ENCODE data around the gene RPS6KA1. TPM values are rescaled to one million over a fixed set of nuclear protein-coding genes. Genes with fewer than 3 reads are reported as not detected.
"Not testable (repeated sequence)": the region's sequence is repeated elsewhere in the genome, so short reads cannot be mapped to it uniquely, and the experiment has no call there.

The RPS6KA1 gene
- total RNA-seq, 2 experiments from 2014 or later = 72.2 to 91.0 TPM

DNA sequence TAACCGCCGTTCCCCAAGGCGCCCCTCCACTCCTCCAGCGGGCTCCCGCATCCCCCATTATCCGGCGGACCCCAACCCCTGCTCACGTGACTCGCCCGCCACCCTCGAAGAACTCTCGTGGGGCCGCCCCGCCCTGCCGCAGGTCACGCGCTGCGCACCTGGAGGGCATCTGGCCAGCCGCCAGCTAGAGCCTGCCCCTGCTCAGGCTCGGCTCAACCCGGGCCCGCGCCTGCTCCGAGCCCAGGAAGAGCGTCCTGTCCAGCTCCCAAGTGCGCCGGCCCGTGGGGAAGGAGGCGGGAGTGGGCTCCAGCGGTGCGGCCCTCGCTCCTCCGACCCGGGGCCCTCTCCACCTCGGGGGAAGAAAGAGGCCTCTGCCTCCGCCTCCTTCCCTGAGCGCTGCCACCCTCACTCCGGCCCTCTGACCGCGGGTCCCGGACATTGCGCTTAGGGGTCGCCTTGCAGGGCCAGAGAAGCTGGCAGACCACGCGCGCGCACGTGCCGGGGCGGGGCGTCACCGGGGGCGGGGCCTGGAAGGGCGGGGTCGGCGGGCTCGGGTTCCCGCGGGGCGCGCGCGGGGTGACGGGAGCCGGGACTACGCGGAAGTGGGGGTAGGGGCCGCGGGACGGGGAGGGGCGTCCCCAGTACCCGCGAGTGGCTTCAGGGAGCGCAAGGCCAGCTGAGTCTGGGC lies 28.9 kb upstream of the RPS6KA1 start:
- intact Hi-C loops (cut with micrococcal nuclease; ENCODE audit: unreplicated experiment) = loop anchor here (1.0 to 2.0 kb wide), 4 partner anchors 27 to 288 kb away; no protein-coding TSS in a partner anchor
- H3K36me3 ChIP-seq (ENCODE audit: insufficient read depth, low read length) = no peaks in the 10 kb centered on the region
- ChIA-PET POLR2A (interaction anchor here (0.7 to 2.6 kb wide), 9 partner anchors 17 to 330 kb away, joined by 3 to 12 read pairs (median 4); partner anchors contain the start of gene PIGV), CTCF (ENCODE audit: unreplicated experiment) (interaction anchor here (1.3 to 1.5 kb wide), 3 partner anchors 11 to 41 kb away, joined by 3 to 4 read pairs (median 3); no protein-coding TSS in a partner anchor)
- no peaks in the 10 kb centered on the region for H3K9me3 ChIP-seq (ENCODE audit: low read length)
- peaks cover 25% of the 10 kb centered on the region for H3K4me1 ChIP-seq (ENCODE audit: insufficient read depth, low read length, poor library complexity, severe bottlenecking)
- peaks cover 3% of the 10 kb centered on the region; the same call in 1 of the 2 replicates for H3K79me2 ChIP-seq (ENCODE audit: insufficient read depth, low read depth, low read length)
- no peaks in the 10 kb centered on the region for H4K20me1 ChIP-seq (ENCODE audit: insufficient read depth, low read length)
- DNase-seq (ENCODE audit: low spot score) = peak; percentile 90
- H3K4me2 ChIP-seq (ENCODE audit: low read length) = peak overlapping the region; percentile 84
- BruUV-seq (replicated peaks) = no TSS peak
- H2AFZ ChIP-seq (ENCODE audit: low read length) = peak overlapping the region; percentile 74; the same call in 1 of the 2 replicates
- peak overlapping the region; percentile 84 for H3K27ac ChIP-seq (ENCODE audit: low read depth, low read length, poor library complexity, severe bottlenecking)
- no peak for TF ChIP-seq EZH2phosphoT487 (IDR thresholded peaks at IDR 0.05; ENCODE audit: borderline replicate concordance, low read depth, low read length)
- TF ChIP-seq CTCF (conservative IDR thresholded peaks at IDR 0.05; ENCODE audit: low read length) = peak; percentile 51; the same call in 1 of the 2 replicates
- peak overlapping the region; percentile 75 for H3K4me3 ChIP-seq (ENCODE audit: low read depth, low read length, poor library complexity, severe bottlenecking)
- no peaks in the 10 kb centered on the region for H3K9me2 ChIP-seq (ENCODE audit: insufficient read depth, low read length)

DNA sequence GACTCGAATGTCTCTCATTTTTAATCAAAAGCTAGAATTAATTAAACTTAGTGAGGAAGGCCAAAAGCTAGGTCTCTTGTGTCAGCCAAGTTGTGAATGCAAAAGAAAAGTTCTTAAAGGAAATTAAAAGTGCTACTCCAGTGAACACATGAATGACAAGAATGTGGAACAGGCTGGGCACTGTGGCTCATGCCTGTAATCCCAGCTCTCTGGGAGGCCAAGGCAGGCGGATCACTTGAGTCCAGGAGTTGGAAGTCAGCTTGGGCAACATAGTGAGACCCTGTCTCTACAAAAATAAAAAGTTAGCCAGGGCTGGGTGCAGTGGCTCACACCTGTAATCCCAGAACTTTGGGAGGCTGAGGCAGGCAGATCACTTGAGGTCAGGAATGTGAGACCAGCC lies 18.9 kb upstream of the RPS6KA1 start:
- H4K20me1 ChIP-seq (ENCODE audit: insufficient read depth, low read length); H3K36me3 ChIP-seq (ENCODE audit: insufficient read depth, low read length); H2AFZ ChIP-seq (ENCODE audit: low read length); H3K9me2 ChIP-seq (ENCODE audit: insufficient read depth, low read length); H3K9me3 ChIP-seq (ENCODE audit: low read length); H3K4me1 ChIP-seq (ENCODE audit: insufficient read depth, low read length, poor library complexity, severe bottlenecking); H3K27ac ChIP-seq (ENCODE audit: low read depth, low read length, poor library complexity, severe bottlenecking); H3K79me2 ChIP-seq (ENCODE audit: insufficient read depth, low read depth, low read length); CTCF ChIA-PET (ENCODE audit: unreplicated experiment); H3K4me3 ChIP-seq (ENCODE audit: low read depth, low read length, poor library complexity, severe bottlenecking); intact Hi-C loops (cut with micrococcal nuclease; ENCODE audit: unreplicated experiment); BruUV-seq (replicated peaks); H3K4me2 ChIP-seq (ENCODE audit: low read length); DNase-seq (ENCODE audit: low spot score): not testable (repeated sequence)
- POLR2A ChIA-PET = interaction anchor here (0.6 kb wide), 1 partner anchor 1107 kb away, joined by 4 read pairs; no protein-coding TSS in a partner anchor

- POLR2A ChIA-PET; H3K79me2 ChIP-seq (ENCODE audit: insufficient read depth, low read depth, low read length); intact Hi-C loops (cut with micrococcal nuclease; ENCODE audit: unreplicated experiment); BruUV-seq (replicated peaks); H3K36me3 ChIP-seq (ENCODE audit: insufficient read depth, low read length); H3K9me2 ChIP-seq (ENCODE audit: insufficient read depth, low read length); H3K4me1 ChIP-seq (ENCODE audit: insufficient read depth, low read length, poor library complexity, severe bottlenecking); H3K9me3 ChIP-seq (ENCODE audit: low read length); CTCF ChIA-PET (ENCODE audit: unreplicated experiment); H4K20me1 ChIP-seq (ENCODE audit: insufficient read depth, low read length); DNase-seq (ENCODE audit: low spot score); H3K4me2 ChIP-seq (ENCODE audit: low read length); H3K27ac ChIP-seq (ENCODE audit: low read depth, low read length, poor library complexity, severe bottlenecking); H3K4me3 ChIP-seq (ENCODE audit: low read depth, low read length, poor library complexity, severe bottlenecking); H2AFZ ChIP-seq (ENCODE audit: low read length): not testable (repeated sequence)
Observed at GRCh38 chr1:26515836-26516235, 13.7 kb upstream of the RPS6KA1 start.
